PC-3 (cell line): Measurements from ENCODE around the gene PMEPA1.

Source experiments
- CTCF ChIP-seq: fragments of 300-600 bp; sonication (generic); conservative IDR thresholded peaks from 2 replicates; pipeline ENCODE4 v1.5.1; 2017; ENCODE audit warnings: antibody characterized with exemption, low read depth, mild to moderate bottlenecking, low read length
- EZH2phosphoT487 ChIP-seq: fragments of 300-600 bp; sonication (generic); IDR thresholded peaks from 2 replicates; pipeline ENCODE4 v1.6.1; 2018; ENCODE audit warnings: mild to moderate bottlenecking, antibody characterized with exemption, low read length, borderline replicate concordance

- no peak for TF ChIP-seq CTCF
- TF ChIP-seq EZH2phosphoT487 = no peak
These were observed 44.4 kb upstream of the PMEPA1 start for GRCh38 chr20:57754190-57754589.
